ENCODE data around the gene EIF5AL1. TPM values are rescaled to one million over a fixed set of nuclear protein-coding genes. Genes with fewer than 3 reads are reported as not detected.

The EIF5AL1 gene
- total and polyA plus RNA-seq, 2 of the 4 experiments (the other 2 are of a cell fraction) = 1.1 to 1.4 TPM

GRCh38 chr10:79563426-79563825 lies 51.1 kb downstream of the EIF5AL1 start:
- Histone ChIP-seq H3K27me3 (ENCODE audit: control insufficient read depth, insufficient read depth, low read length) (peaks cover 12% of the 10 kb centered on the region), H3K79me1 (ENCODE audit: low read depth in 1 of 2, low read length in 2 of 2) (no peaks in the 10 kb centered on the region), H2AK9ac (replicated peaks; ENCODE audit: low read depth, low read length, poor library complexity) (no peak overlapping the region), H3K9me1 (ENCODE audit: insufficient read depth, low read length) (no peaks in the 10 kb centered on the region), H3K9me3 (ENCODE audit: control insufficient read depth, insufficient read depth, low read length) (no peaks in the 10 kb centered on the region), H2AFZ (replicated peaks; ENCODE audit: low read length, poor library complexity) (no peak overlapping the region), H2BK15ac (ENCODE audit: low read depth, low read length) (no peak overlapping the region), H4K8ac (ENCODE audit: low read depth in 2 of 2, low read length in 2 of 2) (no peak overlapping the region), H3K23ac (ENCODE audit: low read depth, low read length) (no peak overlapping the region), H3K27ac (ENCODE audit: insufficient read depth, low read length) (no peak overlapping the region), H3K9ac (ENCODE audit: low read depth, low read length) (no peak overlapping the region), H4K20me1 (ENCODE audit: insufficient read depth, low read length) (no peaks in the 10 kb centered on the region), H2BK20ac (ENCODE audit: low read depth, low read length) (no peak overlapping the region), H2BK5ac (ENCODE audit: low read depth, low read length, poor library complexity, severe bottlenecking) (no peak overlapping the region), H2BK120ac (ENCODE audit: low read depth, low read length) (no peak overlapping the region), H4K91ac (ENCODE audit: insufficient read depth, low read depth, low read length) (no peak overlapping the region), H2AK5ac (ENCODE audit: low read depth, low read length) (no peak overlapping the region), H3K4me1 (ENCODE audit: control insufficient read depth, insufficient read depth, low read length) (no peaks in the 10 kb centered on the region), H3K4me3 (ENCODE audit: insufficient read depth, low read depth, low read length) (no peak overlapping the region), H3K4me2 (ENCODE audit: low read depth, low read length) (no peak overlapping the region), H3K18ac (ENCODE audit: low read depth, low read length) (no peak overlapping the region), H3K36me3 (ENCODE audit: control insufficient read depth, insufficient read depth, low read length) (no peaks in the 10 kb centered on the region), H3K14ac (replicated peaks; ENCODE audit: low read depth, low read length) (no peak overlapping the region), H4K5ac (ENCODE audit: low read depth, low read length) (no peak overlapping the region), H3K56ac (ENCODE audit: extremely low read depth, insufficient read depth, low read length) (no peak overlapping the region), H3K4ac (ENCODE audit: low read depth, low read length) (no peak overlapping the region)
- WGBS, 2 experiments (ENCODE audit: extremely low coverage in 2 of 2, insufficient read length in 1 of 2) = no CpG with 5 or more reads among the region's 4 CpGs
- ATAC-seq (ENCODE audit: low read depth) = no peak
- no peak for DNase-seq
- no TSS peak for BruUV-seq (replicated peaks)
- intact Hi-C loops (cut with micrococcal nuclease) = no loop called here
- CTCF ChIA-PET = no interaction called here
- in situ Hi-C loops (cut with MboI; ENCODE audit: low sequenced_read_pairs) = loop anchor here (5.0 to 25.0 kb wide), 2 partner anchors 369 to 699 kb away; no protein-coding TSS in a partner anchor
- dilution Hi-C loops (cut with HindIII; ENCODE audit: low sequenced_read_pairs, unreplicated experiment) = no loop called here
- TF ChIP-seq MAZ (IDR thresholded peaks at IDR 0.05; ENCODE audit: borderline replicate concordance, low read depth, low read length) (no peak), MXI1 (IDR thresholded peaks at IDR 0.05; ENCODE audit: borderline replicate concordance, low read depth, low read length) (no peak), RAD21 (IDR thresholded peaks at IDR 0.05; ENCODE audit: low read length) (no peak), RFX5 (IDR thresholded peaks at IDR 0.05; ENCODE audit: low read depth, low read length) (no peak), POLR2A (IDR thresholded peaks at IDR 0.05; ENCODE audit: low read depth, low read length) (no peak), BHLHE40 (IDR thresholded peaks at IDR 0.05; ENCODE audit: low read depth, low read length) (no peak), ELK1 (IDR thresholded peaks at IDR 0.05; ENCODE audit: borderline replicate concordance, low read depth, low read length) (no peak), SMC3 (IDR thresholded peaks at IDR 0.05; ENCODE audit: low read depth, low read length) (no peak), RCOR1 (IDR thresholded peaks at IDR 0.05; ENCODE audit: insufficient replicate concordance, low read length) (no peak), CEBPB (IDR thresholded peaks at IDR 0.05; ENCODE audit: low read depth, low read length) (no peak), FOS (IDR thresholded peaks at IDR 0.05; ENCODE audit: low read depth, low read length) (no peak), CTCF (conservative IDR thresholded peaks at IDR 0.05; ENCODE audit: low read depth, low read length) (no peak)
- TF ChIP-seq, protein P1, sequence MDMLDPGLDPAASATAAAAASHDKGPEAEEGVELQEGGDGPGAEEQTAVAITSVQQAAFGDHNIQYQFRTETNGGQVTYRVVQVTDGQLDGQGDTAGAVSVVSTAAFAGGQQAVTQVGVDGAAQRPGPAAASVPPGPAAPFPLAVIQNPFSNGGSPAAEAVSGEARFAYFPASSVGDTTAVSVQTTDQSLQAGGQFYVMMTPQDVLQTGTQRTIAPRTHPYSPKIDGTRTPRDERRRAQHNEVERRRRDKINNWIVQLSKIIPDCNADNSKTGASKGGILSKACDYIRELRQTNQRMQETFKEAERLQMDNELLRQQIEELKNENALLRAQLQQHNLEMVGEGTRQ (IDR thresholded peaks at IDR 0.05; ENCODE audit: low read depth, low read length) = no peak
- POLR2A ChIA-PET (ENCODE audit: unreplicated experiment) = no interaction called here

Measured in IMR-90 (cell line).